DOHH2 (cell line): ENCODE data around the gene NUMBL.
"Not testable (repeated sequence)": the region's sequence is repeated elsewhere in the genome, so short reads cannot be mapped to it uniquely, and the experiment has no call there.

Source experiments
- H3F3A ChIP-seq: fragments of 200-600 bp; sonication (generic), shearing (Covaris generic); 2 replicates; pipeline ENCODE4 v1.6.0; 2016; ENCODE audit warnings: antibody characterized with exemption, mild to moderate bottlenecking; ENCODE audit not compliant: control insufficient read depth, insufficient read depth
- H3K27ac ChIP-seq: fragments of 200-600 bp; sonication (generic); 2 replicates; pipeline ENCODE4 v1.5.1; 2014; ENCODE audit warnings: low read depth, mild to moderate bottlenecking, low read length, moderate library complexity
- H3K27me3 ChIP-seq: fragments of 200-600 bp; sonication (generic); 2 replicates; pipeline ENCODE4 v1.6.1; 2014; ENCODE audit warnings: mild to moderate bottlenecking, low read length, mixed read lengths; ENCODE audit not compliant: control insufficient read depth
- H3K36me3 ChIP-seq: fragments of 200-600 bp; sonication (generic); 2 replicates; pipeline ENCODE4 v1.6.1; 2014; ENCODE audit warnings: mild to moderate bottlenecking, low read length, moderate library complexity, mixed read lengths; ENCODE audit not compliant: control insufficient read depth
- H3K4me1 ChIP-seq: fragments of 200-600 bp; sonication (generic); 2 replicates; pipeline ENCODE4 v1.6.1; 2014; ENCODE audit warnings: mild to moderate bottlenecking, low read length, mixed read lengths; ENCODE audit not compliant: control insufficient read depth
- H3K4me2 ChIP-seq: fragments of 200-600 bp; sonication (generic); 2 replicates; pipeline ENCODE4 v1.6.0; 2014; ENCODE audit warnings: mild to moderate bottlenecking, low read length, moderate library complexity
- H3K4me3 ChIP-seq: fragments of 200-600 bp; sonication (generic); 2 replicates; pipeline ENCODE4 v1.5.1; 2014; ENCODE audit warnings: mild to moderate bottlenecking, low read length, mixed read lengths
- H3K79me2 ChIP-seq: fragments of 200-600 bp; sonication (generic); 2 replicates; pipeline ENCODE4 v1.6.1; 2014; ENCODE audit warnings: mild to moderate bottlenecking, low read length, mixed read lengths; ENCODE audit not compliant: control insufficient read depth
- H3K9me2 ChIP-seq: fragments of 200-600 bp; sonication (generic); replicated peaks from 2 replicates; pipeline ENCODE4 v1.6.1; 2014; ENCODE audit warnings: mild to moderate bottlenecking, low read length, mixed read lengths; ENCODE audit not compliant: control insufficient read depth
- H3K9me3 ChIP-seq: fragments of 200-600 bp; sonication (generic); 2 replicates; pipeline ENCODE4 v1.6.1; 2014; ENCODE audit warnings: antibody characterized with exemption, low read length, mixed read lengths; ENCODE audit not compliant: control insufficient read depth, insufficient read depth
- H4K20me1 ChIP-seq: fragments of 200-600 bp; sonication (generic); 2 replicates; pipeline ENCODE4 v1.6.0; 2014; ENCODE audit warnings: low read depth, mild to moderate bottlenecking, antibody characterized with exemption, low read length, moderate library complexity; ENCODE audit not compliant: control insufficient read depth, insufficient read depth
- EZH2phosphoT487 ChIP-seq: fragments of 200-600 bp; sonication (generic); IDR thresholded peaks from 2 replicates; pipeline ENCODE4 v1.6.1; 2017; ENCODE audit warnings: borderline replicate concordance, mild to moderate bottlenecking, antibody characterized with exemption, low read length, moderate library complexity, mixed read lengths
- TF ChIP-seq, protein P1 (sequence below): fragments of 200-600 bp; sonication (generic); IDR thresholded peaks from one replicate; pipeline ENCODE4 v1.5.1; 2014; ENCODE audit warnings: antibody characterized with exemption, mild to moderate bottlenecking, low read depth, low read length; ENCODE audit not compliant: poor library complexity, severe bottlenecking

NUMBL gene

DNA sequence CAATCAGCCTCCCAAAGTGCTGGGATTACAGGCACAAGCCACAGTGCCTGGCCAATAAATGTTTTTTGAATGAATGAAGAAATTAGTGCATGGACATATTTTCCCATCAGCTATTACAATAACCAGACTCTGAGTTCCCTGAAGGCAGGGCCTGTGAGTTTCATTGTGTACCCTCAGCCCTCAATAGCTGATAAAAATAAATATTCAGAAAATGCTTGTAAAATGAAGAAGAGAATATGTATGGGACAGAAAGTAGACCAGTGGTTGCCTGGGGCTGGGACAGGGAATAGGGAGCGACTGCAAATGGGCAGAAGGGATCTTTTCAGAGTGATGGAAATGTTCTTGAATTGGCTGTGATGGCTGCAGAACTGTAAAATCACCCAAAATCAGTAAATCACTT, 28.8 kb downstream of the NUMBL start:
- Histone ChIP-seq H3K27ac (no peak overlapping the region), H3K9me2 (no peaks in the 10 kb centered on the region), H3K27me3 (peaks cover 4% of the 10 kb centered on the region; the same call in 1 of the 2 replicates), H3K4me3 (no peak overlapping the region), H3F3A (no peaks in the 10 kb centered on the region), H3K9me3 (no peaks in the 10 kb centered on the region), H4K20me1 (no peaks in the 10 kb centered on the region), H3K4me1 (peaks cover 15% of the 10 kb centered on the region), H3K4me2 (no peak overlapping the region), H3K36me3 (no peaks in the 10 kb centered on the region), H3K79me2 (no peaks in the 10 kb centered on the region)
- TF ChIP-seq EZH2phosphoT487, result no peak
- TF ChIP-seq, protein P1, sequence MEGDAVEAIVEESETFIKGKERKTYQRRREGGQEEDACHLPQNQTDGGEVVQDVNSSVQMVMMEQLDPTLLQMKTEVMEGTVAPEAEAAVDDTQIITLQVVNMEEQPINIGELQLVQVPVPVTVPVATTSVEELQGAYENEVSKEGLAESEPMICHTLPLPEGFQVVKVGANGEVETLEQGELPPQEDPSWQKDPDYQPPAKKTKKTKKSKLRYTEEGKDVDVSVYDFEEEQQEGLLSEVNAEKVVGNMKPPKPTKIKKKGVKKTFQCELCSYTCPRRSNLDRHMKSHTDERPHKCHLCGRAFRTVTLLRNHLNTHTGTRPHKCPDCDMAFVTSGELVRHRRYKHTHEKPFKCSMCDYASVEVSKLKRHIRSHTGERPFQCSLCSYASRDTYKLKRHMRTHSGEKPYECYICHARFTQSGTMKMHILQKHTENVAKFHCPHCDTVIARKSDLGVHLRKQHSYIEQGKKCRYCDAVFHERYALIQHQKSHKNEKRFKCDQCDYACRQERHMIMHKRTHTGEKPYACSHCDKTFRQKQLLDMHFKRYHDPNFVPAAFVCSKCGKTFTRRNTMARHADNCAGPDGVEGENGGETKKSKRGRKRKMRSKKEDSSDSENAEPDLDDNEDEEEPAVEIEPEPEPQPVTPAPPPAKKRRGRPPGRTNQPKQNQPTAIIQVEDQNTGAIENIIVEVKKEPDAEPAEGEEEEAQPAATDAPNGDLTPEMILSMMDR, result no peak

DNA sequence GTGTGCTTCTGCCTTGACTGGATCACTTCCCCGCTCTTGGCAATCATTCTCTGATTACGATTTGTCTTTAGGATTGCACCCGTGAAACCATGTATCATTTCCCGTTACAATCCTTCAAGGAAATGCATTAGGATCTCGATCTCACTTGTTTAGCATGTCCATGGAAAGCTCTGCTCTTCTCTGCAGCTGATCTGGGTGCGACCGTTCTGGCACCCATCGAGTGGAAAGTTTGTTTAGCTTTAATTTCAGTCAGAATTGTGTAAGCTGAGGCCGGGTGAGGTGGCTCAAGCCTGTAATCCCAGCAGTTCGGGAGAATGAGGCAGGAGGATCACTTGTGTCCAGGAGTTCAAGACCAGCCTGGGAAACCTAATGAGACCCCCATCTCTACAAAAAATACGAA, 30.9 kb downstream of the NUMBL start:
- H3K4me2 ChIP-seq, result no peak overlapping the region
- no peaks in the 10 kb centered on the region for H3K79me2 ChIP-seq
- no peaks in the 10 kb centered on the region for H3K36me3 ChIP-seq
- H3K4me1 ChIP-seq, result peaks cover 15% of the 10 kb centered on the region
- H4K20me1 ChIP-seq, result no peaks in the 10 kb centered on the region
- TF ChIP-seq, protein P1, result no peak
- no peak for TF ChIP-seq EZH2phosphoT487
- H3K4me3 ChIP-seq, result no peak overlapping the region
- H3F3A ChIP-seq, result no peaks in the 10 kb centered on the region
- H3K9me3 ChIP-seq, result no peaks in the 10 kb centered on the region
- H3K27me3 ChIP-seq, result peaks cover 5% of the 10 kb centered on the region; the same call in 1 of the 2 replicates
- no peak overlapping the region for H3K27ac ChIP-seq
- no peaks in the 10 kb centered on the region for H3K9me2 ChIP-seq

DNA sequence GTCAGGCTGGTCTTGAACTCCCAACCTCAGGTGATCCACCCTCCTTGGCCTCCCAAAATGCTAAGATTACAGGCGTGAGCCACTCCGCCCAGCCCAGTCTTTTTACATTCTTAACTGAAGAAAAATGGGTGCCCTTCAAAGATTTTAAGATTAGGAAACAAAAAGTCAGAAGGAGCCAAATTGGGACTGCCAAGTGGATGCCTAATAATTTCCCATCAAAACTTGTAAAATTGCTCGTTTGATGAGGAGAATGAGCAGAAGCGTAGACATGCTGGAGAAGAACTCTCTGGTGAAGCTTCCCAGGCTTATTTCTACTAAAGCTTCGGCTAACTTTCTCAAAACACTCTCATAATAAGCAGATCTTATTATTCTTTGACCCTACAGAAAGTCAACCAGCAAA, 31.3 kb downstream of the NUMBL start:
- Histone ChIP-seq H3K4me2 (no peak overlapping the region), H3K79me2 (no peaks in the 10 kb centered on the region), H3K4me1 (peaks cover 15% of the 10 kb centered on the region), H3F3A (no peaks in the 10 kb centered on the region), H3K4me3 (no peak overlapping the region), H3K27me3 (peaks cover 5% of the 10 kb centered on the region; the same call in 1 of the 2 replicates), H3K9me3 (no peaks in the 10 kb centered on the region), H3K36me3 (no peaks in the 10 kb centered on the region), H3K27ac (no peak overlapping the region), H4K20me1 (no peaks in the 10 kb centered on the region), H3K9me2 (no peaks in the 10 kb centered on the region)
- TF ChIP-seq EZH2phosphoT487, result no peak
- TF ChIP-seq, protein P1, result no peak

DNA sequence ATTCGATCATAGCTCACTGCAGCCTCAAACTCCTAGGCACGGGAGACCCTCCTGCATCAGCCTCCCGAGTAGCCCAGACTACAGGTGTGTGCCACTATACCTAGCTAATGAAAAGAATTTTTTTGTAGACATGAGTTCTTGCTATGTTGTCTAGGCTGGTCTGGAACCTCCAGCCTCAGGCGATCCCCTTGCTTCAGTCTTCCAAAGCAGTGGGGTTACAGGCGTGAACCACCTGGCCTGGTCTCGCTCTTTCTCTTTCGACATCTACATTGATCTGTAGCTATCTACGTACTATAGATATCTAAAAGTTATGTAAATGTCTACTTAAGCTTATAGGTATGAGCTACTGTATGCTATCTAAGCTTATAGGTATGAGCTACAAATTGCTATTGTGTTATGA, 32.4 kb downstream of the NUMBL start:
- Histone ChIP-seq H3F3A (no peaks in the 10 kb centered on the region), H3K4me1 (peaks cover 6% of the 10 kb centered on the region; the same call in 1 of the 2 replicates), H3K4me3 (no peak overlapping the region), H3K4me2 (no peak overlapping the region), H3K27ac (no peak overlapping the region), H3K36me3 (no peaks in the 10 kb centered on the region), H3K9me3 (no peaks in the 10 kb centered on the region), H3K79me2 (no peaks in the 10 kb centered on the region), H3K9me2 (no peaks in the 10 kb centered on the region), H4K20me1 (no peaks in the 10 kb centered on the region), H3K27me3 (peaks cover 5% of the 10 kb centered on the region; the same call in 1 of the 2 replicates)
- TF ChIP-seq EZH2phosphoT487, result no peak
- TF ChIP-seq, protein P1, result no peak

DNA sequence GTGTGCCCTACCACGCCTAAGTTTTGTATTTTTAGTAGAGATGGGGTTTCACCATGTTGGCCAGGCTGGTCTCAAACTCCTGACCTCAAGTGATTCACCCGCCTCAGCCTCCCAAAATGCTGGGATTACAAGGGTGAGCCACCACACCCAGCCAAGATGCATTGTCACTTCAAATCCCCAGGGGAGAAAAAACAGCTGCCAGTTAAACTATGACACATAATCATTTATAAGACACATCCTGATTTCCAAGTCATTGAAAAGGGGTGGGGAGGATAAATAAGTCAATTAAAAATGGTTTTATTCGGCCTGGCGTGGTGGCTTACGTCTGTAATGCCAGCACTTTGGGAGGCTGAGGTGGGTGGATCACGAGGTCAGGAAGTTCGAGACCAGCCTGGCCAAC, 34.8 kb downstream of the NUMBL start:
- H3K27ac ChIP-seq, H3K9me2 ChIP-seq, H3K4me2 ChIP-seq: not testable (repeated sequence)

More for the DNA sequence above, 34.8 kb downstream of the NUMBL start:
- not testable (repeated sequence) for H3K79me2 ChIP-seq, H3K27me3 ChIP-seq, H3K9me3 ChIP-seq, H3K4me1 ChIP-seq, H4K20me1 ChIP-seq, H3K36me3 ChIP-seq, H3K4me3 ChIP-seq, H3F3A ChIP-seq
